Measurements from ENCODE around the gene OR2G2. TPM values are rescaled to one million over a fixed set of nuclear protein-coding genes. Genes with fewer than 3 reads are reported as not detected.

Gene OR2G2
- total RNA-seq, 1 experiment from 2014 or later: not detected

DNA sequence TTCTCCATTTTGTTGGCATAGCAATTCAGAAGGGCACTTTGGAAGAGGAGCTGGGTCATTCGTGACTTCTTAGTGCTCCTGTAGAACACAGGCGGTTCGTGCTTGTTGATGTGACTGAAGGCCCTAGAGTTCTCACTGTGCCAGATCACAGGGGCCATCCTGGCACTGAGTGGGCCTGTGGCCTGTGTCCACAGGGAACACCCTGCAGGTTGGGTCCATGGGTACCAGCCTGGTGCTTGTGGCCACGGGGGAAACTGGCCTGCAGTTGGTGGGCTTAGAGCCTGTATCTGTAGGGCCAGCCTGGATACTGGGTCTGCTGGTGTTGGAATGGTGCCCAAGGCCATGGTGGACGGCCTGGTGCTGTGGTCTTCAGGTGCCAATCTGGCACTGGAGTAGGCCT lies 26.5 kb downstream of the OR2G2 start:
- Mint-ChIP-seq H3K27me3 (ENCODE audit: insufficient read depth, unreplicated experiment) (peaks cover 2% of the 10 kb centered on the region), H3K27ac (ENCODE audit: unreplicated experiment) (no peak overlapping the region), H3K9me3 (ENCODE audit: unreplicated experiment) (peaks cover 14% of the 10 kb centered on the region), H3K4me1 (ENCODE audit: low read depth, unreplicated experiment) (peaks cover 7% of the 10 kb centered on the region), H3K4me3 (ENCODE audit: unreplicated experiment) (no peak overlapping the region), H3K36me3 (ENCODE audit: insufficient read depth, unreplicated experiment) (no peaks in the 10 kb centered on the region)
- no peak for TF ChIP-seq CTCF (IDR thresholded peaks at IDR 0.05; ENCODE audit: insufficient read depth in 1 of 2, low read depth in 1 of 2, low read length in 1 of 2, severe bottlenecking in 1 of 2, unreplicated experiment in 1 of 2)
- H3K4me1 ChIP-seq: no peaks in the 10 kb centered on the region
- intact Hi-C loops (cut with micrococcal nuclease; ENCODE audit: unreplicated experiment): no loop called here
- POLR2A ChIA-PET: no interaction called here
- no peaks in the 10 kb centered on the region for H3K27me3 ChIP-seq (replicated peaks; ENCODE audit: control insufficient read depth, insufficient read depth, low read length)
- CTCF ChIA-PET: no interaction called here
- no peak overlapping the region for H3K4me3 ChIP-seq (ENCODE audit: low read depth, low read length)
- DNase-seq: no peak
- no peaks in the 10 kb centered on the region for H3K36me3 ChIP-seq (ENCODE audit: control insufficient read depth, insufficient read depth, low read length)
- BruUV-seq (replicated peaks): no TSS peak
- no peaks in the 10 kb centered on the region for H3K9me3 ChIP-seq

GRCh38 chr1:247627951-247628350 lies 39.8 kb downstream of the OR2G2 start:
- BruUV-seq (replicated peaks): no TSS peak
- H3K4me3 Mint-ChIP-seq (ENCODE audit: unreplicated experiment): no peak overlapping the region
- no peaks in the 10 kb centered on the region for H3K27me3 Mint-ChIP-seq (ENCODE audit: insufficient read depth, unreplicated experiment)
- CTCF ChIA-PET: no interaction called here
- no peaks in the 10 kb centered on the region for H3K27me3 ChIP-seq (replicated peaks; ENCODE audit: control insufficient read depth, insufficient read depth, low read length)
- H3K4me1 ChIP-seq: no peaks in the 10 kb centered on the region
- POLR2A ChIA-PET: no interaction called here
- H3K9me3 Mint-ChIP-seq (ENCODE audit: unreplicated experiment): no peaks in the 10 kb centered on the region
- no peaks in the 10 kb centered on the region for H3K9me3 ChIP-seq
- H3K27ac Mint-ChIP-seq (ENCODE audit: unreplicated experiment): no peak overlapping the region
- no peaks in the 10 kb centered on the region for H3K36me3 ChIP-seq (ENCODE audit: control insufficient read depth, insufficient read depth, low read length)
- H3K4me1 Mint-ChIP-seq (ENCODE audit: low read depth, unreplicated experiment): no peaks in the 10 kb centered on the region
- no peaks in the 10 kb centered on the region for H3K36me3 Mint-ChIP-seq (ENCODE audit: insufficient read depth, unreplicated experiment)
- TF ChIP-seq CTCF (IDR thresholded peaks at IDR 0.05; ENCODE audit: insufficient read depth in 1 of 2, low read depth in 1 of 2, low read length in 1 of 2, severe bottlenecking in 1 of 2, unreplicated experiment in 1 of 2): no peak
- no peak overlapping the region for H3K4me3 ChIP-seq (ENCODE audit: low read depth, low read length)
- intact Hi-C loops (cut with micrococcal nuclease; ENCODE audit: unreplicated experiment): no loop called here
- no peak for DNase-seq

- DNase-seq: no peak
- intact Hi-C loops (cut with micrococcal nuclease; ENCODE audit: unreplicated experiment): no loop called here
These were observed 49.9 kb downstream of the OR2G2 start for GRCh38 chr1:247638011-247638410.

More at GRCh38 chr1:247638011-247638410, 49.9 kb downstream of the OR2G2 start:
- no TSS peak for BruUV-seq (replicated peaks)
- no peak for TF ChIP-seq CTCF (IDR thresholded peaks at IDR 0.05; ENCODE audit: insufficient read depth in 1 of 2, low read depth in 1 of 2, low read length in 1 of 2, severe bottlenecking in 1 of 2, unreplicated experiment in 1 of 2)
- H3K27ac Mint-ChIP-seq (ENCODE audit: unreplicated experiment): no peak overlapping the region
- ChIA-PET CTCF (no interaction called here), POLR2A (no interaction called here)
- no peaks in the 10 kb centered on the region for H3K4me1 Mint-ChIP-seq (ENCODE audit: low read depth, unreplicated experiment)
- H3K36me3 ChIP-seq (ENCODE audit: control insufficient read depth, insufficient read depth, low read length): no peaks in the 10 kb centered on the region
- peaks cover 5% of the 10 kb centered on the region for H3K27me3 Mint-ChIP-seq (ENCODE audit: insufficient read depth, unreplicated experiment)
- no peaks in the 10 kb centered on the region for H3K9me3 Mint-ChIP-seq (ENCODE audit: unreplicated experiment)
- no peak overlapping the region for H3K4me3 ChIP-seq (ENCODE audit: low read depth, low read length)
- no peak overlapping the region for H3K4me3 Mint-ChIP-seq (ENCODE audit: unreplicated experiment)
- no peaks in the 10 kb centered on the region for H3K36me3 Mint-ChIP-seq (ENCODE audit: insufficient read depth, unreplicated experiment)
- no peaks in the 10 kb centered on the region for H3K4me1 ChIP-seq
- H3K9me3 ChIP-seq: no peaks in the 10 kb centered on the region
- H3K27me3 ChIP-seq (replicated peaks; ENCODE audit: control insufficient read depth, insufficient read depth, low read length): no peaks in the 10 kb centered on the region
